H1 (cell line): Measurements from ENCODE around the gene ARHGEF10L. TPM values are rescaled to one million over a fixed set of nuclear protein-coding genes. Genes with fewer than 3 reads are reported as not detected.

Source experiments
- ASH2L ChIP-seq: fragments of 200-600, 300-600 bp; sonication (generic); IDR thresholded peaks from one replicate; pipeline ENCODE4 v1.7.1; 2017; ENCODE audit warnings: low read length
- ATF3 ChIP-seq: IDR thresholded peaks from 2 replicates; pipeline ENCODE4 v1.6.1; 2011; ENCODE audit warnings: low read depth, mild to moderate bottlenecking, low read length; ENCODE audit not compliant: insufficient read depth
- EZH2 ChIP-seq: fragments of 200-600 bp; sonication (generic); IDR thresholded peaks from 2 replicates; pipeline ENCODE4 v1.7.1; 2012; ENCODE audit warnings: low read depth, mild to moderate bottlenecking, moderate library complexity, low read length, inconsistent platforms; ENCODE audit not compliant: severe bottlenecking
- GABPA ChIP-seq: IDR thresholded peaks from 2 replicates; pipeline ENCODE4 v1.6.1; 2011; ENCODE audit warnings: mild to moderate bottlenecking, low read length, moderate library complexity, borderline replicate concordance; ENCODE audit not compliant: insufficient read depth
- NANOG ChIP-seq: IDR thresholded peaks from 2 replicates; pipeline ENCODE4 v1.6.1; 2011; ENCODE audit warnings: low read length, low read depth, mild to moderate bottlenecking, inconsistent platforms; ENCODE audit not compliant: insufficient read depth, poor library complexity, severe bottlenecking
- polyA plus RNA-seq, 7 experiments: library from polyadenylated mRNA; depleted of rRNA in 3 of 7; stranded (reverse) in 5 of 7; unstranded in 2 of 7; fragments of >200 nt in 5 of 7; fragments of 200-250 nt in 2 of 7; gene quantifications; 1 replicate in 5 of 7; 2 replicates in 1 of 7; 4 replicates in 1 of 7; pipeline versions ENCODE4 v1.2.1 to v1.2.3, GENCODE V29; 2011 to 2013; ENCODE audit warnings: missing spikeins in 2 of 7, mixed read lengths in 2 of 7
- total RNA-seq: library from RNA; stranded (reverse); fragmentation: NEBNext Ultra II Directional; extraction: Animal tissue kit (Norgen Biotek cat#: 25700); gene quantifications from 2 replicates; pipeline ENCODE4 v1.2.1, GENCODE V29; 2021

Gene ARHGEF10L
- total and polyA plus RNA-seq, 2 of the 8 experiments (the other 6 are each of a cell fraction or from before 2014, with no cell fraction given), result 33.6 to 39.6 TPM

GRCh38 chr1:17594026-17594425 is 54.5 kb downstream of the ARHGEF10L start (continued):
- no peak for TF ChIP-seq NANOG
- TF ChIP-seq GABPA, result no peak
- no peak for TF ChIP-seq EZH2
- TF ChIP-seq ASH2L, result no peak
- no peak for TF ChIP-seq ATF3
